Measurements from ENCODE around the gene EFR3B. TPM values are rescaled to one million over a fixed set of nuclear protein-coding genes. Genes with fewer than 3 reads are reported as not detected.

The EFR3B gene
- total RNA-seq, 1 experiment from 2014 or later: 7.0 TPM

DNA sequence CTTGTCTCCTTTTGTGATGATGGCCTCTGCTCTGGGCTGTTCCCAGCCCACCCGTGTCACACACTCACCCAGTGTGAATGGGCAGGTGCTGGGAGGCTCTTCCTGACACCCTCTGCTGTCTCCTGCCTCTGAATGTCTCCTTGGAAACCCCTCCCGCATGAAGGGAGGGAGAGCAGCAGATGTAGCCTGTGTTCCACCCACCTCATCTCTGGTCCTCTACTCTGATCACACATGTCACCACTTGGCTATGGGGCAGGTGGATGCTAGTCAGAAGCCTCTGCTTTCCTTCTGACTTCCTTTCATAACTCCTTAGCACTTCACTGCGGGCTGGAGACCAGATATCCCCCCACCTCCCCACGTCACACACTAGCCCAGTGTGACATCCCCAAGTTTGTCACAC lies 23.9 kb downstream of the EFR3B start:
- no peak overlapping the region for H2BK120ac ChIP-seq (ENCODE audit: low read depth, low read length, poor library complexity, severe bottlenecking)
- H3K79me1 ChIP-seq (ENCODE audit: insufficient read depth, low read depth, low read length, poor library complexity, severe bottlenecking): no peaks in the 10 kb centered on the region
- no peak overlapping the region for H3K9ac ChIP-seq (ENCODE audit: extremely low read depth, insufficient read length, low read length)
- H4K91ac ChIP-seq (ENCODE audit: insufficient read length, low read depth, low read length): no peak overlapping the region
- no CpG with 5 or more reads among the region's 4 CpGs for WGBS (ENCODE audit: extremely low coverage, insufficient read length, low lambda C conversion rate)
- H2BK15ac ChIP-seq (ENCODE audit: low read depth, low read length): no peak overlapping the region
- Mint-ChIP-seq H3K9me3 (no peaks in the 10 kb centered on the region; a peak in 1 of 5 replicates), H3K27ac (peak overlapping the region in 2 of 3 experiments; percentile 22 to 28; a peak in 2 of 7 replicates), H3K36me3 (ENCODE audit: insufficient read depth in 1 of 3, low read depth in 3 of 3) (peaks cover 0 to 6% (median 0%) of the 10 kb centered on the region in 3 experiments; a peak in 1 of 7 replicates), H3K27me3 (ENCODE audit: low read depth) (peaks cover 1% of the 10 kb centered on the region; the same call in 1 of the 2 replicates), H3K4me3 (no peak overlapping the region), H3K4me1 (peaks cover 1 to 19% of the 10 kb centered on the region in 2 experiments)
- no peak overlapping the region for H2BK20ac ChIP-seq (ENCODE audit: low read depth, low read length, poor library complexity, severe bottlenecking)
- H3K14ac ChIP-seq (ENCODE audit: insufficient read depth, low read length): no peak overlapping the region
- H3K27me3 ChIP-seq (ENCODE audit: insufficient read depth, low read length): no peaks in the 10 kb centered on the region
- no peak overlapping the region for H3T11ph ChIP-seq (ENCODE audit: low read length)
- no peak overlapping the region for H2AK5ac ChIP-seq (ENCODE audit: insufficient read length, low read length)
- H3K23me2 ChIP-seq (ENCODE audit: insufficient read length, low read depth, low read length, poor library complexity, severe bottlenecking): no peaks in the 10 kb centered on the region
- no peaks in the 10 kb centered on the region for H4K20me1 ChIP-seq (ENCODE audit: control insufficient read depth, insufficient read depth, insufficient read length)
- no peak for DNase-seq
- no peak overlapping the region for H4K5ac ChIP-seq (ENCODE audit: insufficient read length, low read depth, low read length)
- no peak overlapping the region for H2AFZ ChIP-seq (ENCODE audit: low read length)
- H3K4ac ChIP-seq (ENCODE audit: low read depth, low read length): no peak overlapping the region
- no peak overlapping the region for H3K4me2 ChIP-seq (ENCODE audit: insufficient read depth, insufficient read length, low read length)
- no peak overlapping the region for H3K27ac ChIP-seq (ENCODE audit: insufficient read length, low read depth, low read length)
- TF ChIP-seq, protein P1, sequence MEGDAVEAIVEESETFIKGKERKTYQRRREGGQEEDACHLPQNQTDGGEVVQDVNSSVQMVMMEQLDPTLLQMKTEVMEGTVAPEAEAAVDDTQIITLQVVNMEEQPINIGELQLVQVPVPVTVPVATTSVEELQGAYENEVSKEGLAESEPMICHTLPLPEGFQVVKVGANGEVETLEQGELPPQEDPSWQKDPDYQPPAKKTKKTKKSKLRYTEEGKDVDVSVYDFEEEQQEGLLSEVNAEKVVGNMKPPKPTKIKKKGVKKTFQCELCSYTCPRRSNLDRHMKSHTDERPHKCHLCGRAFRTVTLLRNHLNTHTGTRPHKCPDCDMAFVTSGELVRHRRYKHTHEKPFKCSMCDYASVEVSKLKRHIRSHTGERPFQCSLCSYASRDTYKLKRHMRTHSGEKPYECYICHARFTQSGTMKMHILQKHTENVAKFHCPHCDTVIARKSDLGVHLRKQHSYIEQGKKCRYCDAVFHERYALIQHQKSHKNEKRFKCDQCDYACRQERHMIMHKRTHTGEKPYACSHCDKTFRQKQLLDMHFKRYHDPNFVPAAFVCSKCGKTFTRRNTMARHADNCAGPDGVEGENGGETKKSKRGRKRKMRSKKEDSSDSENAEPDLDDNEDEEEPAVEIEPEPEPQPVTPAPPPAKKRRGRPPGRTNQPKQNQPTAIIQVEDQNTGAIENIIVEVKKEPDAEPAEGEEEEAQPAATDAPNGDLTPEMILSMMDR (conservative IDR thresholded peaks at IDR 0.05): no peak
- no peaks in the 10 kb centered on the region for H3K9me3 ChIP-seq (ENCODE audit: control insufficient read depth, low read depth, low read length)
- no peaks in the 10 kb centered on the region for H3K79me2 ChIP-seq (ENCODE audit: insufficient read depth, low read length)
- no peak overlapping the region for H4K8ac ChIP-seq (replicated peaks; ENCODE audit: insufficient read length, low read depth, low read length)
- no peak overlapping the region for H2BK12ac ChIP-seq (ENCODE audit: insufficient read length, low read depth, low read length)
- H2BK5ac ChIP-seq (ENCODE audit: insufficient read length, low read length): no peak overlapping the region
- no peak overlapping the region for H3K18ac ChIP-seq (ENCODE audit: insufficient read length, low read depth, low read length)
- H3K56ac ChIP-seq (ENCODE audit: insufficient read length, low read depth, low read length): no peak overlapping the region
- no peak overlapping the region for H3K23ac ChIP-seq (ENCODE audit: insufficient read length, low read depth, low read length)
- H3K4me1 ChIP-seq (ENCODE audit: insufficient read depth, low read length): no peaks in the 10 kb centered on the region
